BJ (cell line): ENCODE results near the gene TNFRSF8. TPM values are rescaled to one million over a fixed set of nuclear protein-coding genes. Genes with fewer than 3 reads are reported as not detected.

ENCODE experiments used
- CTCF ChIA-PET: fragments of 350-600 bp; formaldehyde crosslinking; extraction: SDS; loops from one replicate; lab custom pipeline; 2021; ENCODE audit warnings: antibody characterized with exemption, inconsistent platforms; lab: Yijun Ruan, JAX
- POLR2A ChIA-PET: fragments of 300-600 bp; sonication (Branson Sonifier 250); formaldehyde crosslinking; extraction: SDS; loops from one replicate; lab custom pipeline; 2021; ENCODE audit warnings: antibody characterized with exemption; lab: Charles Lee
- DNase-seq: peaks from one replicate; pipeline ENCODE4 v3.0.0-alpha.2; 2011; ENCODE audit warnings: low read depth
- H3K27me3 ChIP-seq: 2 replicates; pipeline ENCODE4 v1.6.0; 2011; ENCODE audit warnings: low read length; ENCODE audit not compliant: control insufficient read depth, insufficient read depth
- H3K36me3 ChIP-seq: 2 replicates; pipeline ENCODE4 v1.5.1; 2011; ENCODE audit warnings: low read length; ENCODE audit not compliant: control insufficient read depth, insufficient read depth
- H3K4me3 ChIP-seq: 2 replicates; pipeline ENCODE4 v1.5.1; 2011; ENCODE audit warnings: low read depth, mild to moderate bottlenecking, control low read depth, low read length
- polyA plus RNA-seq: library from polyadenylated mRNA; depleted of rRNA; stranded (reverse); fragments of >200 nt; gene quantifications from 2 replicates; pipeline ENCODE4 v1.2.3, GENCODE V29; 2011
- TF ChIP-seq, protein P1 (sequence below): IDR thresholded peaks from 2 replicates; pipeline ENCODE4 v1.5.1; 2011; ENCODE audit warnings: low read depth, mild to moderate bottlenecking, control low read depth, inconsistent platforms, low read length, moderate library complexity; ENCODE audit not compliant: insufficient read depth

Gene TNFRSF8
- polyA plus RNA-seq, 1 experiment: not detected

DNA sequence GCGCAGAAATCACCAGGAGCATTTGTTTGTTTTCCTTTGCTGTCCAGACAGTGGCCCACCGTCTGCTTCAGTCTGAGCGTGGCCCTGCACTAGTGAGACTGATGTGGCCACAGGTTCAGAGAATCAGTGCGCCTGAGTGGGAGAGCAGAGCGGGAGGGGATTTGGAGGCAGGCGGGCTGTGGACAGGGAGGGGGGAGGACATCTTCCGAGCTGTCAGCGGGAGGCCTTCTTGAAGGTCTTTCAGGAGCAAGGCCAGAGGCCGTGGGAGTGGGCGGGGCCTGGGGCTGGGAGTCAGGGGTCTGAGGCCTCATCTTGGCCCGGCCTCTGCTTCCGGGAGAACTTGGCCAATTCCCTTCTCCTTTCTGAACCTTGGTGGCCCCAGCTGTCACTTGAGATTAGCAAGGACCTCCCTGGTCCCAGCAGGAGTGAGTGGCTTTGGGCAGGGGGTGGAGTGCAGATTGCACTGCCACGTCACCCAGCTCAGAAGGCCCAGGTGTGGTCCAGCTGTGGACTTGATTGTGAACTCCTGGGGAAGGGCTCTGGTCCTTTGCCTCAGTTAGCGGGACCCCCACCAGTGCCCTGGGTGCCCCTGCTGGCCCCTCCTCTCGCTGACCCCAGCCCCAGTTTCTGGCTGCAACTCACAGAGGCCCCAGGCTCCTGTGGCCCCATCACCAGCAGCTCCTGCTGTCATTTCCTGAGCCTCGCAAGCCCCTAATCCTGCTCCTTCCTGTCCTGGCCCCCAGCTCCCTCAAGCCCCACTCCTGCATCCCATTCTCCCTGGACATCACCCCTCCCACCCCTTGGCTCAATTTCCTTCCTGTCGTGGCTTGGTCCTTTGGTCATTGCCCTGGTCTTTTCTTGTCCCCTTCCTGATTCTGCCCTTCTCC, 112.1 kb downstream of the TNFRSF8 start:
- TF ChIP-seq, protein P1, sequence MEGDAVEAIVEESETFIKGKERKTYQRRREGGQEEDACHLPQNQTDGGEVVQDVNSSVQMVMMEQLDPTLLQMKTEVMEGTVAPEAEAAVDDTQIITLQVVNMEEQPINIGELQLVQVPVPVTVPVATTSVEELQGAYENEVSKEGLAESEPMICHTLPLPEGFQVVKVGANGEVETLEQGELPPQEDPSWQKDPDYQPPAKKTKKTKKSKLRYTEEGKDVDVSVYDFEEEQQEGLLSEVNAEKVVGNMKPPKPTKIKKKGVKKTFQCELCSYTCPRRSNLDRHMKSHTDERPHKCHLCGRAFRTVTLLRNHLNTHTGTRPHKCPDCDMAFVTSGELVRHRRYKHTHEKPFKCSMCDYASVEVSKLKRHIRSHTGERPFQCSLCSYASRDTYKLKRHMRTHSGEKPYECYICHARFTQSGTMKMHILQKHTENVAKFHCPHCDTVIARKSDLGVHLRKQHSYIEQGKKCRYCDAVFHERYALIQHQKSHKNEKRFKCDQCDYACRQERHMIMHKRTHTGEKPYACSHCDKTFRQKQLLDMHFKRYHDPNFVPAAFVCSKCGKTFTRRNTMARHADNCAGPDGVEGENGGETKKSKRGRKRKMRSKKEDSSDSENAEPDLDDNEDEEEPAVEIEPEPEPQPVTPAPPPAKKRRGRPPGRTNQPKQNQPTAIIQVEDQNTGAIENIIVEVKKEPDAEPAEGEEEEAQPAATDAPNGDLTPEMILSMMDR: no peak
- no peak overlapping the region for H3K4me3 ChIP-seq
- H3K36me3 ChIP-seq: no peaks in the 10 kb centered on the region
- POLR2A ChIA-PET: no interaction called here
- H3K27me3 ChIP-seq: no peaks in the 10 kb centered on the region; the same call in none of the 2 replicates
- no peak for DNase-seq
- CTCF ChIA-PET: interaction anchor here (0.7 to 1.0 kb wide), 2 partner anchors 9 to 34 kb away, joined by 3 read pairs; no protein-coding TSS in a partner anchor

DNA sequence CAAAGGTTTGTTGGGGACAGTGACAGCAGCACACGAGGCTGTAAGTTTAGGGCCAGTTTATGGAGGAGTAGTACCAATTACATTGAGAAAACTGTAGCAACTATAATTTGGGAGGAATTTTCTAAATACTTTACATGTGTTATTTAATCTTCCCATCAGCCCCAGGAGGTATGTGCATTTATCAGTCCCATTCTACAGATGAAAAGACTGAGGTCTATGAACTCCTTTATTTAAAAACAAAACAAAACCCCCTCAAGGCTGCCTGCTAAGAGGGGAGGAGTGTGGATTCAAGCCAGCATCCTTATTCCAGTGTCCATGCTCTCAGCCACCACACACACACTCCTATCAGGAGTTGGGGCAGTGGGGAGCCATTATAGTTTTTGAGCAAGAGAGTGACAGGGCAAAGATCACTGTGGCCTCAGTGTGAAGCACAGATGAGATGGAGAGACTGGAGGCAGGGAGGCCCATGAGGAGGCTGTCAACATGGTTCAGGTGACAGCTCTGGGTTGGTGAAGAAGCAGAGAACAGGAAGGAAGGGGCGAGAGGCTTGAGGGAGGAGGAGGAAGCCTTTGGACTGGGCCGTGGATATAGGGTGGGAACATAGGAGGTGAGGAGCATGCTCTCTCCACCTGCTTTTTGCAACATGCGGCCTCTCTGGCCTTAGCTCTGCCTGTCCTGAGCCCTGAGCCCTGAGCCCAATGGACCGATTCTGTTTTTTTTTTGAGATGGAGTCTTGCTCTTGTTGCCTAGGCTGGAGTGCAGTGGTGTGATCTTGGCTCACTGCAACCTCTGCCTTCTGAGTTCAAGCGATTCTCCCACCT, 113.4 kb downstream of the TNFRSF8 start:
- ChIA-PET CTCF (no interaction called here), POLR2A (no interaction called here)
- Histone ChIP-seq H3K4me3 (no peak overlapping the region), H3K36me3 (no peaks in the 10 kb centered on the region), H3K27me3 (no peaks in the 10 kb centered on the region)
- TF ChIP-seq, protein P1: no peak
- DNase-seq: no peak

DNA sequence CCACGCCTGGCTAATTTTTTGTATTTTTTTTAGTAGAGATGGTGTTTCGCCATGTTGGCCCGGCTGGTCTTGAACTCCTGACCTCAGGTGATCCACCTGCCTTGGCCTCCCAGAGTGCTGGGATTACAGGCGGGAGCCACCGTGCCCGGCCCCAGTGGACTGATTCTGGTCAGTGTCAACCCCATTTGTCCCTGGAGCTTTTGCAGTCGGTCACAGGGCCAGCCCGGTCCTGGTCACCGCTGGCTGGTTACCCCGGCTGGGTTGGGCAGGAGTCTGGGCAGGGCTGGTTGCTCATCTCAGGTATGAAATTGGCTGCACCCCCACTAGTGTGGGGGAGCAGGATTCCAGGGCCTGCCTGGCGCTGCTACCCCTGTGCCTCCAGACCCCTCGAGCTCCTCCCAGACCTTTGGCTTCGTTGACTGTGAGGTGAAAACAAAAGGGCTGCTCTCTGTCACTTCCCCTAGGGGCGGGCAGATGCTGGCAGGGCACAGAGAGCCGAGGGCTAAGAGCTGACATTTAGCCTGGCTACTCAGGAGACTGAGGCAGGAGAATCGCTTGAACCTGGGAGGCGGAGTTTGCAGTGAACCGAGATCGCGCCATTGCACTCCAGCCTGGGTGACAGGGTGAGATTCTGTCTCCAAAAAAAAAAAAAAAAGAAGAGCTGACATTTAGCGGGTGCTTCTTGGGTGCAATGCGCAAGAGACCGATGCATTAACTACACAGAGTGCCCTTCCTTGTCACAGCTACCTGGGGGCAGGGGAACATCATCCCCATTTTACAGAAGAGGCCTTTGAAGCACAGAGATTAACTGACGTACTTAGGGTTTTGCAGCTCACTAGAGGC, 114.3 kb downstream of the TNFRSF8 start:
- no peak overlapping the region for H3K4me3 ChIP-seq
- POLR2A ChIA-PET: no interaction called here
- no peaks in the 10 kb centered on the region for H3K36me3 ChIP-seq
- no peaks in the 10 kb centered on the region for H3K27me3 ChIP-seq
- TF ChIP-seq, protein P1: no peak
- CTCF ChIA-PET: interaction anchor here (0.6 to 1.3 kb wide), 3 partner anchors 20 to 42 kb away, joined by 3 read pairs; no protein-coding TSS in a partner anchor
- DNase-seq: no peak

DNA sequence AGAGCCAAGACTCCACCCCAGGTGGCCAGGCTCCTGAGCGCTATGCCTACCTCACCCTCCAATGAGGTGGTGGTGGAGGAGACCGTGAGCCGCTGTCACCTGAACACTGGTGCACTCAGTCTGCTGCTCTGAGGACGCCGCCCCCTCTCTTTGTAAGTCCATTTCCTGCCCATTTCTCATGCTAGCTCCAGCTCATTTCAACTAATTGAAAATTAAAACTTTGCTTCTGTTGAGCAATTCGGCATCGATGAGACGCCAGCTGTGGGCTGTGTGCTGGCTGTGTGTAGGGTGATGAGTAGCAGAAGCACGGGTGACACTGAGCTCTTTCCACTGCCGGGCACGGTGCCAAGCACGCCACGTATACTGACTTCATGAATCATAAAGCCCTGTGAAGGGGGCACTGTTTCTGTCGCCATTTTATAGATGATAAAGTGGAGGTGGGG, 114.9 kb downstream of the TNFRSF8 start:
- TF ChIP-seq, protein P1: no peak
- ChIA-PET POLR2A (no interaction called here), CTCF (interaction anchor here (0.6 to 1.4 kb wide), 5 partner anchors 8 to 43 kb away, joined by 3 to 6 read pairs (median 3); no protein-coding TSS in a partner anchor)
- H3K36me3 ChIP-seq: no peaks in the 10 kb centered on the region
- H3K27me3 ChIP-seq: no peaks in the 10 kb centered on the region
- no peak overlapping the region for H3K4me3 ChIP-seq
- peak; percentile 31 for DNase-seq
